ENCODE results near the gene SNCB.
A peak's percentile ranks its signal among the peaks of the same experiment; 100 is the strongest.

Gene SNCB

DNA sequence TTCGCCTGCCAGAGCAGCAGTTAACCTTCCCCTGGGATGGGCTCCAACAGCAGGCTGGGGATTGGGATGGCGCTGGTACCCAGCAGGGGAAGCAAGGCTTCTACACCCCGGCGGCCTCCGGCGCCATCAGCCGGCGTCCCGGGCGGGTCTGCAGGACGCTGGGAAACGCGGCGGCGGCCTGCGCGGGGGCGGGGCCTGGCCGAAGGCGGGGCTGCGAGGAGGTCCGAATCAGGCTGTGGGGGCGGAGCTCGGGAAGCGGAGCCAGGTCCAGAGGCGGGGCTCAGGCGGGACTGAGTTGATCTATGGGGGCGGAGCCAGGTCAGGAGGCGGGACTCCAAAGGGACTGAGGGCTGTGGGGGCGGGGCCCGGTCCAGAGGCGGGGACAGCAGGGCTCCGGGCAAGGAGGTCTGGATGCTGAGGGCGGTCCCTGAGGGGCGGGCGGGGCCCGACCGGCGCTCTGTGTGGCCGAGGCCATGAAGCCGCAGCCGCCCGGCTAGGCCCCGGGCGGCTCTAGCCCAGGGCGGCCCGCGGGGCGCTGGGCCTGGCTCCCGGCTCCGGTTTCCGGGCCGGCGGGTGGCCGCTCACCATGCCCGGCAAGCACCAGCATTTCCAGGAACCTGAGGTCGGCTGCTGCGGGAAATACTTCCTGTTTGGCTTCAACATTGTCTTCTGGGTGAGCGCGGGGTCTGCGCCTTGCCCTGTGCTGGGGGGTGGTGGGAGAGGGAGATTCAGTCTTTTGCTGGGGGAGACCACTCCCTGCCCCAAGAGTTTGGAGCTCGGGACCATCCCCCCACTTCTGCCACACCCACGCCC is 16.9 kb upstream of the SNCB start, which contains the start of gene TSPAN17:
TSS of gene TSPAN17 (plus strand) at position 455 of the 813 bp plus-strand sequence. CDS start at position 587, 132 bp downstream.
- no peak for TF ChIP-seq ZFX (IDR thresholded peaks at IDR 0.05; ENCODE audit: borderline replicate concordance)
- TF ChIP-seq, protein P1, sequence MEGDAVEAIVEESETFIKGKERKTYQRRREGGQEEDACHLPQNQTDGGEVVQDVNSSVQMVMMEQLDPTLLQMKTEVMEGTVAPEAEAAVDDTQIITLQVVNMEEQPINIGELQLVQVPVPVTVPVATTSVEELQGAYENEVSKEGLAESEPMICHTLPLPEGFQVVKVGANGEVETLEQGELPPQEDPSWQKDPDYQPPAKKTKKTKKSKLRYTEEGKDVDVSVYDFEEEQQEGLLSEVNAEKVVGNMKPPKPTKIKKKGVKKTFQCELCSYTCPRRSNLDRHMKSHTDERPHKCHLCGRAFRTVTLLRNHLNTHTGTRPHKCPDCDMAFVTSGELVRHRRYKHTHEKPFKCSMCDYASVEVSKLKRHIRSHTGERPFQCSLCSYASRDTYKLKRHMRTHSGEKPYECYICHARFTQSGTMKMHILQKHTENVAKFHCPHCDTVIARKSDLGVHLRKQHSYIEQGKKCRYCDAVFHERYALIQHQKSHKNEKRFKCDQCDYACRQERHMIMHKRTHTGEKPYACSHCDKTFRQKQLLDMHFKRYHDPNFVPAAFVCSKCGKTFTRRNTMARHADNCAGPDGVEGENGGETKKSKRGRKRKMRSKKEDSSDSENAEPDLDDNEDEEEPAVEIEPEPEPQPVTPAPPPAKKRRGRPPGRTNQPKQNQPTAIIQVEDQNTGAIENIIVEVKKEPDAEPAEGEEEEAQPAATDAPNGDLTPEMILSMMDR (IDR thresholded peaks at IDR 0.05): peak; percentile 25; the same call in 1 of the 2 replicates

DNA sequence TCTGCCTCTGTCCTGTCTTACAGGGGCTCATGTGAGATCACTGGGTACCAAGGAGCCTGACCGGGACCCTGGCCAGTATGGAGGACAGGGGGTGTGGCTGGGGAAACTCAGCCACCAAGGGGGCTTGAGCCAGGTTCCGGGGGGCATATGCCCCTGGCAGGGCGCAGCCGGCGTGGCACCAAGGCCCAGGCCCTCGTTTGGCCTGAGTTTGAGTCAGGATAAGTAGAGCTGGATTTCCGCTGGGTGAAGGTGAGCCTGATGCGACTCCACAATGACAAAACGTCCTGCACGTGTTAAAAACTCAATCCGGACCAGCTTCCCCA is 16.3 kb upstream of the SNCB start:
- TF ChIP-seq, protein P1 (IDR thresholded peaks at IDR 0.05): no peak
- TF ChIP-seq ZFX (IDR thresholded peaks at IDR 0.05; ENCODE audit: borderline replicate concordance): no peak

More for the DNA sequence above, 16.9 kb upstream of the SNCB start, which contains the start of gene TSPAN17:
- H3K27ac ChIP-seq: peak within 1 kb of the TSS; percentile 60

DNA sequence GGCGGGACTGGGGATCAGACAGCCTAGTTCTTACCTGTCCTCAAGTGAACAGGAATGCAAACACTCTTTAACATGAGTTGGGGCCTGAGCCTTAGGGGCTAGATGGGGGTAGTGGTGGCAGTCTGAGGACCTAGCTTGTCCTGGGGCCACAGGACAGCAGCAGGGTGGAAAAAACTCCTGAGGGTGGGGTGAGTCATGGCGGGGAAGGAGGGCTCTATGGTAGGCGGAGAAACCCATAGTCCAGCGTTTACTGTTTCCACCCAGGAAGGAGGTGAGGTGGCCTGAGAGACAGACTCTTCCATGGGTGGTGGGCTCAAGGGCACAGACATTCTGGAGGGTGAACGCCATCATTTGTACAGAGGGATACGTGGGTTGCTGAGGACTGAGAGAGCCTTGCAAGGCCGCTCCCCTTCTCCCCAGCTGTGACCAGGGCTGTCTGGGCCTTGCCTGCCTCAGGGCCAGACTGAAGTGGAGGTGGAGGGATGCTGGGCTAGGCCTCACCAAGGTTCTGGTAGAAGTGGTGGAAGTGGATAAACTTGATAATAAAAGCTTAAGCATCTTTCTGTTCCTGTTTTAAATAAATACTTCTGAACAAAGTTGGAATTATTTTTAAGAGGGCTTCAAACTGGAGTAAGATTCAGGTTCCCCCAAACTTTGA is 15.8 kb upstream of the SNCB start:
- no peak for TF ChIP-seq ZFX (IDR thresholded peaks at IDR 0.05; ENCODE audit: borderline replicate concordance)
- TF ChIP-seq, protein P1 (IDR thresholded peaks at IDR 0.05): no peak
- peak overlapping the region; percentile 60 for H3K27ac ChIP-seq

More for the DNA sequence above, 16.3 kb upstream of the SNCB start:
- H3K27ac ChIP-seq: peak overlapping the region; percentile 60

DNA sequence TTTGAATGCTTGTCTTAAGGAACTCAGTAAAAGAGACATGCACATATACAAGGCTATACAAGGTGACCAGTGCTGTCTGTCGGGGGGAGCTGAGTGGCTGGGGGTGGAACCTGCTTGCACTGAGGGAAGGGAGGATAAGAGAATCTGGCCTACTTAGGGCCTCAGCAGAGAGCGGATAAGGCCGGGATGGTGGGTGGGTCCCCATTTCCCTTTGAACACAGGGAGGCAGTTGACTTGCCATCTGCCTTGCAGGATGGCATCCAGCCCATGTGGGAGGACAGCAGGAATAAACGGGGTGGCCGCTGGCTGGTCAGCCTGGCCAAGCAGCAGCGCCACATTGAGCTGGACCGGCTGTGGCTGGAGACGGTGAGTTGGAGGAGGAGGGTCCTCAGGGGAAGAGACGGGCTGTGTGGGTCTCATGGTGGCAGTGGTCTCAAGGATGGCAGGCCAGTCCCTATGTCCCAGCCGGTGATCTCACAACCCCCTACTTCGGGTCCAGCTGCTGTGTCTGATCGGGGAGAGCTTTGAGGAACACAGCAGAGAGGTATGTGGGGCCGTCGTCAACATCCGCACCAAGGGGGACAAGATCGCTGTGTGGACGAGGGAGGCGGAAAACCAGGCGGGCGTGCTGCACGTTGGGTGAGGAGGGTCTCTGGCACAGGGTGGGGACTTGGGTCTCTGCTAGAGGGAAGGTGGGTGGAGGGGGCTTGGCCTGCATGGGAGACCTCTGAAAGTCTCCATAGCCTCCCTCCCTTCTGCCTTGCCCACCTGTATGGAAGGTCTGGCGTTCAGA is 14.7 kb upstream of the SNCB start:
- TF ChIP-seq ZFX (IDR thresholded peaks at IDR 0.05; ENCODE audit: borderline replicate concordance): no peak
- TF ChIP-seq, protein P1 (IDR thresholded peaks at IDR 0.05): no peak
- H3K27ac ChIP-seq: no peak overlapping the region

DNA sequence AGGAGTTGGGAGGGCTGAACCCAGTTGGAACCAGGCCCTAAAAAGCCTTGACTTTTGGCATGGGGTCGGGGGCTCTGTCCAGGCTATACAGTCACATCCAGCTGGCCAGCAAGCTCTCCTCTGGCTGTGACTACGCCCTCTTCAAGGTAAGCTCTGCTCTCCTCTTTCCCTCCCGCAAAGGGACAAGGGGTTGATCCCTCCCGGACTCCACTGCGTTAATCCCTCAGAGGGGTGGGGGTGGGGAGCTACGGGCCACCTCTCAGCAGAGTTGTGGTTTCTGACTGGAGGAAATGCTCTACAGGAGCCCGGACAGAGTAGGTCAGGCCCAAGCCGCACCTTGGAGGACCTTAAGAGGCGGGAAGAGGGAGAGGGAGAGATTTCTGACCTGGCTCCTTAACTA is 14.0 kb upstream of the SNCB start:
- no peak overlapping the region for H3K27ac ChIP-seq
- TF ChIP-seq, protein P1 (IDR thresholded peaks at IDR 0.05): no peak
- TF ChIP-seq ZFX (IDR thresholded peaks at IDR 0.05; ENCODE audit: borderline replicate concordance): no peak

DNA sequence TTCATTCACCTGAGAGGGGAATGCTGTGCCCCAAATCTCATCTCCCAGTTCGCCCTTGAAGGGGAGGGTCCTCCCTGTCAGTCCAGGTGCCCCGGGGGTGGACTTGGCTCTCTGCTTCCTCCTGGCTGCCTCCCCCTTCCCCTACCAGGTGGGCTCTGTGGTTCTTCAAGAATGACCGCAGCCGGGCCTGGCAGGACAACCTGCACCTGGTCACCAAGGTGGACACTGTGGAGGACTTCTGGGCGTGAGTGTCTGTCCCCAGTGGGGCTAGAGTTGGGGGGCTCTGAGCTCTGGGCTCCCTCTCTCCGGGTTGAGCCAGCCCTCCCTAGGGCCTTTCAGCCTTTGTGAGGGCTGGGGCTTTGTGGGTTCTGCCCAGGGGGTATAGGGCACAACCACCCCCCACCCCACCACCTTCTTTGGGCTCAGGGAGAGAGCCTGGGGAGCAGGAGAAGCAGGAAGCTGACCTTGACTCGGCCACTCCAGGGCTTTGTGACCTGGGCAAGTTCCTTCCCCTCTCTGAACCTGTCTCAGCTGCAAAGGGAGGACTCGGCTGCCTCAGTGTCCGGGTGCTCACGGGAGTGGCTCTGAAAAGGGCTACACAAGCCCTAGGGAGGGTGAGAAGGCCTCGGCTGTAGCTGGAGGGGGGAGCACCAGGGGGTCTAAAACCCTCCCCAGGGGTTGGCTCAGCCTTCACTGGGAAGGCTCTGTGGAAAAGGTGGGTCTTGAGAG is 13.3 kb upstream of the SNCB start:
- TF ChIP-seq, protein P1 (IDR thresholded peaks at IDR 0.05): no peak
- TF ChIP-seq ZFX (IDR thresholded peaks at IDR 0.05; ENCODE audit: borderline replicate concordance): no peak

More for the DNA sequence above, 13.3 kb upstream of the SNCB start:
- H3K27ac ChIP-seq: peak overlapping the region; percentile 29; the same call in 1 of the 2 replicates

Measured in 22Rv1 (cell line).